H1 (cell line): ENCODE results near the gene FSTL4.

Source experiments
- EZH2 ChIP-seq: fragments of 200-600 bp; sonication (generic); IDR thresholded peaks from 2 replicates; pipeline ENCODE4 v1.7.1; 2012; ENCODE audit warnings: low read depth, mild to moderate bottlenecking, moderate library complexity, low read length, inconsistent platforms; ENCODE audit not compliant: severe bottlenecking
- JUN ChIP-seq: IDR thresholded peaks from 2 replicates; pipeline ENCODE4 v1.6.1; 2011; ENCODE audit warnings: low read depth, mild to moderate bottlenecking, improper control_type of control experiment, low read length
- POLR2A ChIP-seq, 2 experiments: IDR thresholded peaks; 1 replicate in 1 of 2; 2 replicates in 1 of 2; pipeline ENCODE4 v1.6.1; 2011; ENCODE audit warnings: low read depth in 2 of 2, low read length in 2 of 2, mild to moderate bottlenecking in 2 of 2; ENCODE audit errors: control extremely low read depth in 1 of 2
- POLR2AphosphoS5 ChIP-seq: IDR thresholded peaks from 2 replicates; pipeline ENCODE4 v1.6.1; 2011; ENCODE audit warnings: low read depth, low read length
- RAD21 ChIP-seq, 2 experiments: IDR thresholded peaks in 1 of 2; conservative IDR thresholded peaks in 1 of 2; 2 replicates each; pipeline ENCODE4 v1.6.1; 2011; ENCODE audit warnings: low read depth in 2 of 2, low read length in 2 of 2, improper control_type of control experiment in 1 of 2, inconsistent platforms in 1 of 2, mild to moderate bottlenecking in 1 of 2, moderate library complexity in 1 of 2
- USF2 ChIP-seq: IDR thresholded peaks from 2 replicates; pipeline ENCODE4 v1.6.1; 2011; ENCODE audit warnings: low read length, improper control_type of control experiment
- YY1 ChIP-seq: IDR thresholded peaks from 2 replicates; pipeline ENCODE4 v1.6.1; 2011; ENCODE audit warnings: low read depth, mild to moderate bottlenecking, low read length
- TF ChIP-seq, protein P1 (sequence below), 3 experiments: IDR thresholded peaks; 1 replicate in 2 of 3; 2 replicates in 1 of 3; pipeline versions ENCODE4 v1.5.1 to v1.6.1; 2011; ENCODE audit warnings: low read length in 3 of 3, mild to moderate bottlenecking in 3 of 3, inconsistent platforms in 2 of 3, low read depth in 1 of 3, moderate library complexity in 1 of 3; ENCODE audit not compliant: insufficient read depth in 1 of 3; ENCODE audit errors: control extremely low read depth in 1 of 3

DNA sequence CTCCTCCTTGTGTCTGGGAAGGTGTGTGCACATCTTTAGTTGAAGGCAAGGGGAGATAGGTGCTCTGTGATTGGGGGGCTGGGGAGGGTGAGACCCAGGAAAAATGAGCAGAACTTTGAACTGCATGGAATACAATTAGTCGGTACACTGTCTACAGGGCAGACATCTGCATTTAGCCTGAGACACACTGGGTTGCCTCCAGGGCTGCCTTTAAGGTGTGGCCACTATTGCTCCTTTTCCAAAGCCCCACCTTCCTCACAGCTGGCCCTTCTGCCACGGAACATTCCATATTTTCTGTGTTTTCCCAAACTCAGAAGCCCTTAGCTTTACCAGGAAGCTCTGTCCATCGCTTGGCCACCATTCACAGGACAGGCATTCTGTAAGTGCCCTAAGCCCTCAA is 312.6 kb downstream of the FSTL4 start:
- TF ChIP-seq, protein P1, sequence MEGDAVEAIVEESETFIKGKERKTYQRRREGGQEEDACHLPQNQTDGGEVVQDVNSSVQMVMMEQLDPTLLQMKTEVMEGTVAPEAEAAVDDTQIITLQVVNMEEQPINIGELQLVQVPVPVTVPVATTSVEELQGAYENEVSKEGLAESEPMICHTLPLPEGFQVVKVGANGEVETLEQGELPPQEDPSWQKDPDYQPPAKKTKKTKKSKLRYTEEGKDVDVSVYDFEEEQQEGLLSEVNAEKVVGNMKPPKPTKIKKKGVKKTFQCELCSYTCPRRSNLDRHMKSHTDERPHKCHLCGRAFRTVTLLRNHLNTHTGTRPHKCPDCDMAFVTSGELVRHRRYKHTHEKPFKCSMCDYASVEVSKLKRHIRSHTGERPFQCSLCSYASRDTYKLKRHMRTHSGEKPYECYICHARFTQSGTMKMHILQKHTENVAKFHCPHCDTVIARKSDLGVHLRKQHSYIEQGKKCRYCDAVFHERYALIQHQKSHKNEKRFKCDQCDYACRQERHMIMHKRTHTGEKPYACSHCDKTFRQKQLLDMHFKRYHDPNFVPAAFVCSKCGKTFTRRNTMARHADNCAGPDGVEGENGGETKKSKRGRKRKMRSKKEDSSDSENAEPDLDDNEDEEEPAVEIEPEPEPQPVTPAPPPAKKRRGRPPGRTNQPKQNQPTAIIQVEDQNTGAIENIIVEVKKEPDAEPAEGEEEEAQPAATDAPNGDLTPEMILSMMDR (IDR thresholded peaks at IDR 0.05; ENCODE audit: control extremely low read depth in 1 of 3, insufficient read depth in 1 of 3, low read depth in 1 of 3, low read length in 3 of 3) = no peak
- TF ChIP-seq YY1 (no peak), POLR2AphosphoS5 (no peak), EZH2 (no peak), RAD21 (IDR thresholded peaks at IDR 0.05 in 1 of 2, conservative IDR thresholded peaks at IDR 0.05 in 1 of 2; ENCODE audit: low read depth in 2 of 2, low read length in 2 of 2) (no peak), USF2 (no peak), POLR2A (IDR thresholded peaks at IDR 0.05; ENCODE audit: control extremely low read depth in 1 of 2, low read depth in 2 of 2, low read length in 2 of 2) (no peak), JUN (no peak)
